ENCODE results near the gene SLC1A4. TPM values are rescaled to one million over a fixed set of nuclear protein-coding genes. Genes with fewer than 3 reads are reported as not detected.
"Not testable (repeated sequence)": the region's sequence is repeated elsewhere in the genome, so short reads cannot be mapped to it uniquely, and the experiment has no call there.

Gene SLC1A4
- total RNA-seq, 1 donor from 2014 or later: 35.7 TPM

DNA sequence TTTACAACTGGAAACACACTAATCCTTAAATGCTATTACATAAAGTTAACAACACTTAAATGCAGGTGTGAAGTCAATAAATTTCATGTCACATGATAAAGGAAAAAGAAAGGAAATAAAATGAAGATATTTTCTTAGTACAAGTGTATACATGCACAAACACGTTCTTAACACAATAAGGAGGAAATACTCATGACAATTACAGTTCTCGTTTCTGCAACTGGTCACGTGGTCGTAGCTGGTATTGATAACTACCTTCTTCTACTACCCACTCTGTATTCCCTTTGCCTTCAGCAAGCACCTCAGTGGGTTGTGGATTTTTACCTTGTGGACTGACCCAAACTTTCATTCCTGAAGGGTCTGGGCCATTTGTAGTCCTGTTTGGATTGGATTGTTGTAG lies 26.1 kb upstream of the SLC1A4 start:
- intact Hi-C loops (cut with micrococcal nuclease): not testable (repeated sequence)

DNA sequence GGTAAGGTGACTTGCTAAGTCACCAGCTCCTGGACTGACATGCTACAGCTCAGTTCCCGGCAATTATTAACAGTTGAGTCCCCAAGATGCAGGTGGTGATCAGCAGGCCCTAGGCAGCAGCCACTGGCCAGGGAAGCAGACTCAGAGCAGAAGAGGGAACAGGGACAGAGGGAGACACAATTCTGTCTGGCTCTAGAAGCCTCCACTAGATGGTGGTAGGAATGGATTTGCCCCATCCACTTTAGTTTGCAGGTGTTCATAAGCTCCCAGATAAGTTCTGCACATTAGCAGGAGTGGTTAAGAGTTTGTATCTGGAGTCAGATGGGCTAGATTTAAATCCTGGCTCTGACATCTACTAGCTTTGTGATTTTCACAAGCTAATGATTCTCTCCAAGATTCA lies 25.5 kb upstream of the SLC1A4 start:
- intact Hi-C loops (cut with micrococcal nuclease): no loop called here

DNA sequence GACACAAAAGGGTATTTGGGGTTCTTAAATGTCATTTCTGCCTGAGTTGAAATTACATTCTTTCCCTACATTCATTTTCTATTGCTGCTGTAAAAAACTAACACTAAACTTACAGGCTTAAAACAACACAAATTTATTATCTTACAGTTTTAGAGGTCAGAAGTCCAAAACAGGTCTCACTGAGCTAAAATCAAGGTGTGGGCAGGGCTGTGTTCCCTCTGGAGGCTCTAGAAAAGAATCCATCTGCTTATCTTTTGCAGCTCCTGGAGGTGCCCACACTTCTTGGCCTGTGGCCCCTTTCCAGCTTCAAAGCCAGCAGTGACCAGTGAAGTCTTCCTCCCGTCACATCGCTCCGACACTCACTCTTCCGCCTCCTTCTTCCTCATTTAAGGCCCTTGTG lies 23.2 kb upstream of the SLC1A4 start:
- intact Hi-C loops (cut with micrococcal nuclease): no loop called here

DNA sequence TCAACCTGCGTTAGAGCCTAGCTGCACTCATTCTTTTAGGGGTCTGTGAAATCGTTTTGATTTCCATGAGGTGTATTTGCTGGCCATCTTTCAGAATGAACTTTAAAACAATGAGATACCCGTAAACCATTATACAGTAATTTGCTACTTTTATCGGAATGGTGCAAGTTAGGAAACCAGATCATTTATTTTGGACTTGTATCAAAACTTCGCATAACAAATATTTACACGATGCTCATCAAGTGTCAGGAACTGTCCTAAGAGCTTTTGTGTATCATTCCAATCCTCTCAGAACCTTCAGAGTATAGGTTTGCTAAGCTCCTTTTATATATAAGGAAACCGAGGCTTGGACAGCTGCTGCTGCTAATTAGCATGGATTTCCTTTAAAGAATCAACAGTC lies 22.4 kb upstream of the SLC1A4 start:
- intact Hi-C loops (cut with micrococcal nuclease): no loop called here

DNA sequence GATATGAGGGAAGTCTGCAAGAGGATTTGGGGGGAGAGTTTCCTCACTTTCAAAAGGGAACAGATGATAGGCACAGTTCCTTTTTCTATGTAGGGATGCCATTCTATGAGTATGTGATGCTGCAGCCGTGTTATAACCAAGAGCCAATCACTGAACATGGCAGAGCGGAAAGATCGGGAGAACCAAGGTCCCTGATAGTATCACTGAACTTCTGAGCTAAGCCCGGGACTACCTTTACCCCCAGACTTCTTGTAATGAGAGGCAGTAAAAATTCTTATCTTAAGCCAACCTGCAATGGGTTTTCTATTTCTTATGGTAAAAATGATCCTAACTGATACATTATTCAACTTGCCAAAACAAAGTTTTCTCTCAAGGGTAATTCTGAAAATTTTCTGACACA lies 21.6 kb upstream of the SLC1A4 start:
- intact Hi-C loops (cut with micrococcal nuclease): no loop called here

DNA sequence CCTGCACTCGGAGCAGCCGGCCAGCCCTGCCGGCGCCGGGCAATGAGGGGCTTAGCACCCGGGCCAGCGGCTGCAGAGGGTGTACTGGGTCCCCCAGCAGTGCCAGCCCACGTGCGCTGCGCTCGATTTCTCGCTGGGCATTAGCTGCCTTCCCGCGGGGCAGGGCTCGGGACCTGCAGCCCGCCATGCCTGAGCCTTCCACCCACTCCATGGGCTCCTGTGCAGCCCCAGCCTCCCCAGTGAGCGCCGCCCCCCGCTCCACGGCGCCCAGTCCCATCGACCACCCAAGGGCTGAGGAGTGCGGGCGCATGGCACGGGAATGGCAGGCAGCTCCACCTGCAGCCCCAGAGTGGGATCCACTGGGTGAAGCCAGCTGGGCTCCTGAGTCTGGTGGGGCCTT lies 20.1 kb upstream of the SLC1A4 start:
- intact Hi-C loops (cut with micrococcal nuclease): not testable (repeated sequence)

DNA sequence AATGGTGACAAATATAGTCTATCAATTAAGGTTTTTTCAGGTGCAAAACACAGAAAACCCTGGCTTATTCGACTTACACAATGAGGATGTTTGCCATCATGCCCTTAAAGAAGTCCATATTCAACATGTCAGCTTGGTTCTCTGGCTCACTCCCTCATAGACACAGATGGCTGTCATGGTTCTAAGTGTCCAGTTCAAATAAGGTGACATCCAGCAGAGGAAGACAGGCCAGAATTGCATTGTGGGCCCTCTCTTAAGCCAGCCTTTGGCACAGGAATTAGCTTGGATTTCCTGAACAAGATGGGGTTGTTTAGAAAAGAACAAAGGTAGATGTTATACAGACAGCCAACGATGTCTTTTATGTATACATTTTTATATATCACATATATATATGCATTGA lies 18.7 kb upstream of the SLC1A4 start:
- intact Hi-C loops (cut with micrococcal nuclease): no loop called here

DNA sequence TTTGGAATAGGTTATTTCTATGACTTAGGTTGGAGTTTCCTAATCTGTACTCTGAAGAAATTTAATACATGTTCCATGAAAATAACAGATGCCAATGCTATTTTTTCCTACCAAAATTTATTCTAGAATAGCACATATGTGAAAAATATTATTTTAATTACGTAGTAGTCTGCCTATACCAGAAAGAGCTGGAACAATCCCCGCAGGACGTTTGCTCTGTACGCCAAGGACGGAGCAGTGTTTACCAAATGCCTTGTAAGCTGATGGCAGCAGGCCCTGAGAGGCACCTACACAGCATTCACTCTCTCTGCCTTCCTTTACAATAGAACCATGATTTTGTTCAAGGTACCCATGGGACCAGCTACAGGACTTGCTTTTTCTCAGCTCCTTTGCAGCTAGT lies 16.8 kb upstream of the SLC1A4 start:
- intact Hi-C loops (cut with micrococcal nuclease): no loop called here

DNA sequence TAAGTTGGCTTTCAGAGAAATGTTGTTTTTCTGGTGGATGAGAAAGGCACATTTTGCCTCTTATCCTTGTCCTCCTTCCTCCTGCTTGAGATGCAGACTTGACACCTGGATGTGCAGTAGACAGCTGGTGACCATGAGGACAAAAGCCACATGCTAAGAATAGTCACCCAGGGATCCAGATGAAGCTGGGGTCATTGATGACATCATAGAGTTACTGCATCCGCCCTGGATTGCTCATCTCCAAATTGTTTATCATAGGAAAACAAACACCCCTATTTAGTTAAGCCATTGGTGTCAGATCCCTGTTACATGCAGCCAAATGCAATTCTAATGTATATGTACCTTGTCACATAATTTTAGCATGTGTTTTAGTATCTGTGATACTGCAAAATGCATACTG lies 16.3 kb upstream of the SLC1A4 start:
- intact Hi-C loops (cut with micrococcal nuclease): no loop called here

DNA sequence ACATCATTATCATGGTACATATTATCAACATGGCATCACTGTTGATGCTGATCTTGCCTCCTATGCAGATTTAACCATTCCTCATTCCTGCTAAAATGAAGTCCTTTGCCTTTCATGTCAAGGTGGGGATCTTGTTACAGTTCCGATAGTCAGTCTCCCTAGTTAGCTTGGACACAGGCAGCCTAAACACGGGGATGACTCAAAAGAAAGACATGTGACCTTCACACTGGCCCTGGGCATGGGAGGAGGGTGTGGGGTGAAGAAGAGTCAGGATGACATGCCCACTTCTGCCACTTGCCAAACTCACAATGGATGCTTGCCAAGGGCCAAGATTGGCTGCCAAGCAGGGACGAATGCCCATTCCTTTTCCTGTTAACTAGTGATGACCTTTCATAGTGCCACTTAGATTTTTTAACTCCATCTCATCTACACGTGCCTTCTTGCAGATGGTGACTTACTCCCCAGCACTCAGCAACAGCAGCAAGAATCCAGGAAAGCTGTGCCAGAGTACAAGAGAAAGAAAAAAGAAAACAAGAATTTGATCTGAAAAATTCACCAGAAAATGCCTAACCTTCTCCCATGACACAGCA lies 13.9 kb upstream of the SLC1A4 start:
- intact Hi-C loops (cut with micrococcal nuclease): no loop called here

DNA sequence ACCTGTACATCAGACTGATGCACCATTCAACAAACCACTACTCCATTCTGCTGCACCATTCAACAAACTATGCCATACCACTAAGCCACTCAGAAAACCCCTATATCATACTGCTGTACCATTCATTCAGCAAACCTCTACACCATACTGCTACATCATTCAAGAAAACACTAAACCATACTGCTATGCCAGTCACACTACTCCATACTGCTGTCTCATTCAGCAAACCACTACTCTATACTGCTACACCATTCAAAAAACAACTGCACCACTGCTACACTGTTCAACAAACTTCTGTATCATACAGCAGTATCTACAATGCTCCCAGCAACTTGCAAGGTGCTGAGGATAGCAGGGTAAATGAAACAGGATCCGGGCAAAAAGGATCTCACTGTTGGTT lies 12.9 kb upstream of the SLC1A4 start:
- intact Hi-C loops (cut with micrococcal nuclease): no loop called here

DNA sequence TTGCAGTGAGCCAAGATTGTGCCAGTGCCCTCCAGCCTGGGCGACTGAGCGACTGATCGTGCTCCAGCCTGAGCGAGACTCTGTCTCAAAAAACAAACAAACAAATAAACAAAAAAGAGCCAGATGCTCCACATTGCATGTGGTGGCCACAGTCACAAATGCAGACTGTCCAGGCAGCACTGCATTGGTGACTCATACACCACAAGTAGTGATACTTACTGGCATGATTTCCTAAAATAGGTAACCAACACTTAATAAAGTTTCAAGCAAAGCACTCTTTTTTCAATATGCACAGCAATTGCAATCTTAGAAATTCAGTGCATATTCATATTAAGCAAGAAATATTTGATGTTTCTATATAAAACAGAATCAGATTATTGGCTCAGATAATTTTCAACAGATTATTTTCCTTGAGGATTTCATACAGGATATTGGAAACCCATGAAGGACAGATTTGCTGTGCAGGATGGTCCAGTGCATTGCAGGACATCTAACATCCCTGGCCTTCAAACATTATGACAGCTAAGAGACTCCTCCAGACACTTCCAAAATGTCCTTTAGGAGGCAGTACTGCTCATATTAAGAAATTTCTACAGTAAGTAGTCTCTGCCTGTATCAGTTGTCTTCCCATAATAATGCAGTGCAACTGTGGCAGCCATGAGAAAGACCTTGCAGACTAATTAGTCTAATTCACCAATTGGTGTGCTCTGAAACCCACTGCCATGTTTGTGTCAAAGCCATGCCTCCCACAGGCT lies 10.5 kb upstream of the SLC1A4 start:
- intact Hi-C loops (cut with micrococcal nuclease): loop anchor here (1.0 kb wide), 1 partner anchor 62 kb away; no protein-coding TSS in a partner anchor

DNA sequence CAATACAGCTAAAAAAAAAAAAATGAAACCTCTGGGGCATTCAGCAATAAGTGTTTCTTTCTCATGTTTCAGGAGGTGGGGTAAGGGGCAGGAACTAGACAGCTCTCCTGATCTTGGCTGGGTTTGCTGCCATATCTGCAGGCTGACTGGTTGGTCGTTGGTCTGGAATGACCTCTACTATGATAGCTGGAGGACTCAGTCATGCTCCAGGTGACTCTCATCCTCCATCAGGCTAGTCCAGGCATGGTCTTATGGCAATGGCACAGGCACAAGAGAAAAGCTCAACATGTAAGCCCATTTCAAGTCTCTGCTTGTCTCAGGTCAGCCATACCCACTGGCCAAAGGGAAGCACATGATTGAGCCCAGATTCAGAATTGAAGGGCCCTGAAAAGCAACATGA lies 9.5 kb upstream of the SLC1A4 start:
- intact Hi-C loops (cut with micrococcal nuclease): loop anchor here (1.0 kb wide), 1 partner anchor 61 kb away; no protein-coding TSS in a partner anchor

DNA sequence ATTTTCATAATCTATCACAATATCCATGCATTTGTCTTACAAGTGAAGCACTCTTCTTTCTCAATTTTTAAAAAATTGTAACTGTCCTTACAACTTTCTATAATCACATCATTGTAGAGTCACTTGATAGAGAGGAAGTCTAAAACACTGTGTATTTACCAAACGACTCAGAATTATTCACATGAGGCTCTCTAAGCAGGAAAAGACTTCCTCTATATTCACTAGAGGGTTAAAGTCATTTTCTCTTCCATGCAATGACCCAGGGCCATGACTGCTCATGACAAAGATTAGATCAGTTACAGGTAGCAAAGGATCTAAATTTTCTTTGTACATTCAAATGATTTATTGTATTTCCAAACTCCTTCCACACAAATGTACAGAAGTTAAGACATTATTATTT lies 9.0 kb upstream of the SLC1A4 start:
- intact Hi-C loops (cut with micrococcal nuclease): no loop called here

DNA sequence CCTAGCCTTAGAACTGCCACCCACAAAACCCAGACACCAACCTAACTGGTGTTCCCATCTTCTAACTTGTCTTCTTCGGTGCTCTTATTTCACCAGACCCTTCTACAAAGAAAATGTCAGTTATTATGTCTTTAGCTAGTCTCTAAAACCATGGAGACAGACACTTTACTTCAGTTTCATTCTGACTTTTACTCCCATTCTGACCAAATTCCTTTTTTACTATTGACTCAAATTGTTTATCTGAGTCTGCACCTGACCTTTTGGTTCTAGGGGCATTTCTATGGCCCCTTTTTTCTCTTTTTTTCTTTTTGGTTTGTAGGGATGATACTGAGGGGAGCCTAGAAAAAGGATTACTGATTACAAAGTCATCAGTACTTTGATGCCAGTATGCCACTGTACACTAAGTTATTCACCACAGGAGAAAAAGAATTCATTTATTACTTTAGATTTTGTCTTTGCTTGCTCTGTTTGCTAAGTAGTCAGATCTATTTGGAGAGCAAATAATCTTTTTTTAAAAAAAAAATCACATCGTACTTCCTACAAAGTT lies 6.8 kb upstream of the SLC1A4 start:
- intact Hi-C loops (cut with micrococcal nuclease): no loop called here

DNA sequence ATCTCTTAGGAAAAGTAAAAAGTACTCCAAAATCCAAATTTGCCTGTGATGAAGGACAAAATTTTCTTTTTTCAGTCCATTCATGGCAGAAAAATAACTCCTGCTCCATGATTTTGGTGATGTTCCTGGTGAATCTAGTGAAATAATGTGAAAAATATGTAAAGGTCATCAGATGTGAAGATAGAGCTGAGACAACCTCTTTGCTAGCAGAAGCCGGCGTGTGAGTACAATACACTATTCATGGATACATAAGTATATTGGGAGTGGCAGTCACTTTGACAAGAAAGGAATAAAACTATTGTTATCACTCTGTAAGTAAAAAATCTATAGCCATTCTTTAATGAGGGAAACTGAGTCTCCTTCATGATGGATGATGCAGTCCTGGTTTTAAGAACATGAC lies 6.3 kb upstream of the SLC1A4 start:
- intact Hi-C loops (cut with micrococcal nuclease): no loop called here

DNA sequence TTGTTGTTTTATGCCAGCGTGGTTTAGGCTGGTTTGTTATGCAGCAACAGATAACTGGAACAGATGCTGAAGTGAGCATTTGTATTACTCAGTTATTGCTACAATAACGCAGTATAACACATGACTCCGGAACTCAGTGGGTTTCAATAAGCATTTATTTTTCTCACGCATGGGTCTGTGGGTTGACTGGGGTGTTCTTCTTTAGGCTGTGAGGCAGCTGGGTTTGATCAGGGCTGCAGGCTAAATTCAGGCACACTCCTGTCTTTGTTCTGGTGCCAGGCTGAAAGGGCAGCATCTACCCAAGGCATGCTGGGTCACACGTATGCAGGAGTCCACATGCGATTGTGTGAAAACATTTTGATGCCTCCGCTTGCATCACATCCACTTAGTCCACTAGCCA lies 3.8 kb upstream of the SLC1A4 start:
- intact Hi-C loops (cut with micrococcal nuclease): loop anchor here (5.0 kb wide), 5 partner anchors 333 to 963 kb away; partner anchors contain the start of genes SERTAD2 and SPRED2

DNA sequence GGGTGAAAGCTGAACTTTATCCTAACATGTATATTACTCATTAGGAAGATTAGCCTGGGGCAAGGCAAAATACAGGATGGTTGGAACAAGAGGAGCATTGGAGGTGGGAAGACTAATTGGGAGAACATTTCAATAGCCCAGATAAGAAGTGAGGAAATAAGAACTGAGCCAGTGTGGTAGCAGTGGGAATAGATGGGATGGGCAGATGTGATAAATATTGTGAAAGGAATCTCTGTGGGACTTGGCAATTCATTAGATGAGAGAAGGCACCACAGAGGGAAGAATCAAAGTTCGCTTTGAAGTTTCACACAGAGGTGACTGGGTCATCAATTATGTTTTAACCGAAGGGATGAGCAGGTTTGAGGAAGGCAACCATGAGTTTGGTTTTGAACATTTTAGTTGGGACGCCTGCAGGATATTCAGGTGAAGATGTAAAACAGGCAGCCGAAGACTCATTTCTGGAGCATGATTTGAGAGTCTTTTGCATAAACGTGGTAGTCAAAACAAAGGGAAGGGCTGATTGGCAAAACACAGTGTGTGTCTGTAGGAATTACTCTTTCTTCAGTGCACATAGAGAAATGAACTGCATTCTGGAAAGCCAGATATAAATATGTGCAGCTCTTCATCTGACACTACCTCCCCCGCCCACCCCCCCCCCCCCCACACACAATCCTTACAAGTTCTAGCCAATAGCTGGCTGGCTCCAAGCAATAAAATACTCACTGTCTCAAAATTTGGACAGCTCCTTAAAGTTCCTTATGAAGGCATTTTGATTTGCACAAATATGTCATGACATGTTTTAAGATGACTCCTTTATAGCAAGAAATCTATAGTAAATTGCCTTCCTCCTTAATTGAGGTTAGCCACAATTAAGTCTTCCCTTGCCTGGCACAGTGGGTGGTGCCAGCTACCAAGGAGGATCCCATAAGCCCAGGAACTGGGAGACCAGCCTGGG lies 1.9 kb upstream of the SLC1A4 start:
- intact Hi-C loops (cut with micrococcal nuclease): loop anchor here (5.0 kb wide), 5 partner anchors 335 to 965 kb away; partner anchors contain the start of genes SERTAD2 and SPRED2

DNA sequence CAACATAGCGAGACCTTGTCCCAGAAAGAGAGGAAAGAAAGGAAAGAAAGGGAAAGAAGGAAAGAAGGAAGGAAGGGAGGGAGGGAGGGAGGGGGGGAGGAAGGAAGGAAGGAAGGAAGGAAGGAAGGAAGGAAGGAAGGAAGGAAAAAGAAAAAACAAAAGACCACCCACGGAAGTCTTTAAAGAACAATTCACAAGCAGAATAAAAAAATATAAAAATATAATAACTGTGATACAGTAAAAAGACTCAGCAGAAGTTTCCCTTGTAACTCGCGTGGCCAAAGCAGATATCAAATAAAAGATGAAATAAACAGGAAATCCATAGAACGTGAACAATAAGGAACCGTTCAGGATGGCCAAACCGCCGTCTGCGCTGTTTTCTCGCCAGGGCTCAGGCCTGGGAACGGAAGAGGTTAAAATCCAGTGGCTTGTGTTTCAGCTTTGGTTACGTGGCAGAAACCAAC lies 1.2 kb upstream of the SLC1A4 start:
- intact Hi-C loops (cut with micrococcal nuclease): loop anchor here (1.0 to 5.0 kb wide), 14 partner anchors 42 to 1399 kb away; partner anchors contain the start of genes ACTR2, AFTPH, CEP68 and MDH1

DNA sequence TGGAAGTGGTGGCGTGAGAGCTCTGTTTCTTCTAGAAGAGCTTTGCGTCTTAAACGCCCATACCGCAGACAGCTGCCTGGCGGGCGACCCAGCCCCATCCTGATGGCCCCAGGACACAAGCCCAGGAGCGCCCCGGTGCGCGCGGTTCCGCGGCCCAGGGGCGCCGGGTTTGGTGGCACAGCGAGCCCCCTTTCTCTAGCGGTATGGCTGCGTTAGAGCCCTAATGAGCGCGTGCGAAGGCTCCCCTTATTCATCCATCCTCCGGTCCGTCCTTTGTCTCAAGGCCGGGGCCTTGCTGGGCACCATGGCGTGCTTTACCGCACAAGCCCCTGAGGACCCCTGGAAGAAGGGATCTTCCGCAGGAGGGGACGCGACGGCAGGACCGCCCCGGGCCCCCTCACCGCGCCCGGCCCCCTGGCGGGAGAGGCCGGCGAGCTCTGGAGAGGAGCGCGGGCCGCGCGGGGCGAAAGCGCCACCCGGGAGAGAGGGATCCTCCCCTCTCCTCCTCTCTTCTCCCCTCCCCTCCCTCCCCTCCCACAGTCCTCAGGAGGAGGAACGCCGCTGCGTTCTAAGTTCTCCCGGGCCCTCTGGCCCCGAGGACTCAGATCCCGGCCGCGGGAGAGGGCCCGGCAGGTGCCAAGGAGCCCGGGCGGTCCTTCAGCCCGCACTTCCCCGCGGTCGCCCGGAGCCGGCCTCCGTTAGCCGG lies 626 bp upstream of the SLC1A4 start:
- intact Hi-C loops (cut with micrococcal nuclease): loop anchor here (1.0 to 5.0 kb wide), 16 partner anchors 42 to 1400 kb away; partner anchors contain the start of genes ACTR2, AFTPH, CEP68 and MDH1

Measured in T-helper 1 cell treated with Interleukin-12 subunit alpha and Interleukin-12 subunit beta and Interleukin-4 antibody, amounts not matched to agents 30 ng/mL and 1 ng/mL, for 36 hours (primary cell).